ENCODE measurements around the gene S100A11.

S100A11 gene

DNA sequence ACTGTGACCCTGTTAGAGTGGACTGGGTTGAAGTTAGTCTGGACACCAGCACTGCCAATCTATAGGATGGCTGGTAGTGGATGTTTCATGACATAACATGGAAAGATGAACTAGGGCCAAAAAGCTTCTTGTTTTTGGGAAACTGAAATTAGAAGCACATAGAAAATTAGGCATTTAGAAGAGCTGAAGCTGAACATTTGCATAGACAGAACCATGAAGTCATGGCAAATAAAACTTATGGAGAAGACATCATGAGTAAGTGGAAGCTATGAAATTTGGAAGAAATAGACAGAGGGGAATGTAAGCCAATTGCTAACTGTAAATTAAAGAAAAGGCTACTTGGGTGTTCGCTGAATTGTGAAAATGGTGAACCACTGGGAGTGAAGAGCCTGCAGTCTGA, 2.7 kb upstream of the S100A11 start:
- DNase-seq (ENCODE audit: low read depth, low spot score): no peak

DNA sequence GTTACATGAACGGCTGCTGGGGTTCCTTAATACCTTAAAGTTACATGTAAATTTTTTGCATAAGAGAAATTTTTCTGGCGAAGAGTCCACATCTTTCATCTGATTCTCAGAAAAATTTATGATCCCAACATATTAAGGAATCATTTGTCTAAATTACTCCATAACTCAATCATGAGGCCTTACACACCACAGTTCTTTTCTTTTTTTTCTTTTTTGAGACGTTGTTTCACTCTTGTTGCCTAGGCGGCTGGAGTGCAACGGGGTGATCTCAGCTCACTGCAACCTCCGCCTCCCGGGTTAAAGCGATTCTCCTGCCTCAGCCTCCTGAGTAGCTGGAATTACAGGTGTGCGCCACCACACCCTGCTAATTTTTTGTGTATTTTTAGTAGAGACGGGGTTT, 2.1 kb upstream of the S100A11 start:
- DNase-seq (ENCODE audit: low read depth, low spot score): no peak

DNA sequence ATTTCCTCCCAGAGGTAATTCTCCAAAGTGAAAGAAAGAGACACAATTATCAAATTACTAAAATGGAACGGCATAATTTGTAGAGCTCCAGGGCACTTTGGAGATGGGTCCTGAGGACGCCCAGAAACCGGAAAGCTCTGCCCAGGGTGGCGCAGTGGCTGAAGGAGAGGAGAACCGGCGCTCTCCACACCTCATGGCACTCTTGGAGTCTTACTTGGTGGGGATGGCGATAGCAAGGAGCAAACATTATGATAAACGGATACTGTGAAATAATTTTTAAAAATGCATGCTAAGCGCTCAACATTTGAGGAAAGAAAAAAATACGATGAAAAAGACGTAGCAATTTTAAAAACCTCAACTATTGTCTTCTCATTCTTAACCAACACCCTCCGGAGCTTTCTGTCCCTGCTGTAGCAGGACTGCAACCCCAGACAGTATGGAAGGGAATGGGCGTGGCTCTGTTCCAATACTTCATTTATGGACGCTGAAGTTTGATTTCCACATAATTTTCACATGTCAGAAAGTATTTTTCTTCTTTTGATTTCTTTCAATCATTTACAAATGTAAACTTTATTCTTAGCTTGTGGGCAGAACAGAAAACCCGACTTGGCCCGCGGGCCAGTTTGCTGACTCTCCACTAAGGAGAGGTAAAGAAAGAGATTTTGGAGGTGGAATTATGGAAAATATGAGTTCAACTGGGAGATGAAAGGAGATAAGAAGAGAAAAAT, 1.1 kb downstream of the S100A11 start:
- no peak for DNase-seq (ENCODE audit: low read depth, low spot score)

DNA sequence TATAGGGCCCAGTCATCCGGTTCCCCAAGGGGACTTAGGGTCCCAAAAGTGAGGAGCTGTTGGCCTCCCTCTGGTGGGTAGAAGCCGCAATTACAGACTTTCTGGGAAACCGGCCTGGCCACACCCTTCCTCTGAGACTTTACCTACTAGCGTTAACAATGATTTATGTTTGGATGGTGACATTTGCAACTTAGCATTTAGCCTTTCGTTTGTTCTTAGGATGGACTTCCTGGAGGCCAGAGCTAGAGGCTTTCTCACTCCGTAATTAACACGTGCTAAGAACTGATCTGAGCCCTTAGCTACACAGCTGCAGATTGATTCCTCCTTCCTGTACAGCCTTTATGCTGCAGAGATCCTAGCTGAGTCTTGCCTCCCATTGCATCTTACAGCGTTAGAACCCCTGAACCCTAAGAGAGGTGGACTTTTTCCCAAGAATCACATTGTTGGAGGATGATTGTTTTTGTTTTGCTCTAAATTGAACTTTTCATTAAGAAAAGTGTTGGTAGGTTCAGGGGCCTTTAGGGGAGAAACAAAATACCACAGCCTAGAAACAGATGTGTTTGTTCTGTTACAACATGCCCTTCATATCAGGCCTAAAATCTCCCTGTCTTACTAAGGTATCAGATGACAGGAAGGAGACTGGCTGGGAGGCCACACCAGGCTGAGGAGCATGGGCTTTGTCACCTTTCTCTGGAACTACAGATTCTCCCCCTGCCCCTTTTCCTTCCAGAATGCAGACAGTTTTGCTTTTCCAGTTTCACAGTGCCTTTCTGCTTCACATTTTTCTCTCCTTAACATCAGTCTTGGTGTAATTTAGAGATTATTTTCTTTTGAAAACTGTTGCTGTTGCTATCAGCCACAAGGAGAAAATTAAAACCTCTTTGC, 1.9 kb downstream of the S100A11 start:
- no peak for DNase-seq (ENCODE audit: low read depth, low spot score)

DNA sequence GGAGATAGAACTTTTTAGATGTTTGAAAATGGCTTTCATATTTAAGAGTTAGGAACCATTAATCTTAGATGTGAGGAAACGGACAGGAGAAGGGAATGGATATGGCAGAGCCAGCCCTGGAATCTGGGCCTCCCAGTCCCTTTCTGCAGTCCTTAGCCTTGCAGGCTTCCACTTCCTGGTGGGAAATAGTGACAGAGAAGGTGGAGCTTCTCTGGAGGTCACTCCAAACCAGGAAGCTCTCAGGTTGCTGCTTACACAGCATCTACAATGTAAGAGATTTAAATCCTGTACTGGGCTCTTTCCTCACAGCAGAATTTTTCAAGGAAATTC, 2.5 kb downstream of the S100A11 start:
- no peak for DNase-seq (ENCODE audit: low read depth, low spot score)

DNA sequence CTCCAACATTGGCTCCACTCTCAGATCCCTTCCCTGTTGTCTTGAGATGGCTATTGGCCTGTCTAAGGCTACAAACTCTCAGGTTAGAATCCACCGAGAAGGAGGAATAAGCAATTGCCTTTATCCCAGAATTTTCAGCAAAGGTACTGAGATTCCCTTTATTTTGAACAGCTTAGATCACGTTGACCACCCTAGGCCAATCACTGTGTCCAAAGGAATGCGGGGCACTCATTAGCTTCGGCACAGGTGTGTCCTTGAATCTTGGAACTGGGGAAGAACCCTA, 6.9 kb downstream of the S100A11 start:
- no peak for DNase-seq (ENCODE audit: low read depth, low spot score)

DNA sequence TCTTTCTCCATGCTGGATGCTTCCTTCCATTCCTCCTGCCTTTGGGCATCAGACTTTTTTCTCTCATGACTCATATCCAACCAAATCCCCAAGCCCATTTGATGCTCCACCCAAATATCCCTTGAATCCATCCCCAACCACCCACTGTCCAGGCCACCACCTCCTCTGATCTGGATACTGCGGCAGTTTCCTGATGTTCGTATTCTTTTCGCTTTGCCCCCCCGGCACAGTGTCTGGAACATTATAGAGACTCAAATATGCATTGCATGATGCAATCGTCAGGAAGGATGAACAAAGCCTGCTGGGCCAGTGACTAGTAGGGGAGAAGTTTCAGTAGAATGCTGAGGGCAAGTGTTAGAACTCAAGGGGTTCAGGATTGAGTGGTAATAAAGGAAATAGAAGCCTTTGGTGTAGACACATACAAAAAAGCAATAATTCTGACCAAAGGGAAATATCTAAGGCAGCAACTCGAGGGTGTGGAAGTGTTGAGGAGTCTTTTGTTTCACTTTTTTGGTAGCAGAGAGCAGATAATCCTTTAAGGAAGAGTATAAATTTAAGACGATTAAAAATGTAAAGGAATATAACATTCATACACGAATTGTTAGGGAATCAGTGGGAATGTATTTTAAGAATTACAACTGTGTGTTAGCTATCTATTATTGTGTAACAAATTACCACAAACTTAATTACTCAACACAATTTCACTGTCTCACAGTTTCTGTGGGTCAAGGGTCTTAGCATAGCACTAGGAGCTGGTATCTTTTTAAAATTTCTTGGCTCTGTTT, 7.5 kb downstream of the S100A11 start:
- DNase-seq (ENCODE audit: low read depth, low spot score): no peak

DNA sequence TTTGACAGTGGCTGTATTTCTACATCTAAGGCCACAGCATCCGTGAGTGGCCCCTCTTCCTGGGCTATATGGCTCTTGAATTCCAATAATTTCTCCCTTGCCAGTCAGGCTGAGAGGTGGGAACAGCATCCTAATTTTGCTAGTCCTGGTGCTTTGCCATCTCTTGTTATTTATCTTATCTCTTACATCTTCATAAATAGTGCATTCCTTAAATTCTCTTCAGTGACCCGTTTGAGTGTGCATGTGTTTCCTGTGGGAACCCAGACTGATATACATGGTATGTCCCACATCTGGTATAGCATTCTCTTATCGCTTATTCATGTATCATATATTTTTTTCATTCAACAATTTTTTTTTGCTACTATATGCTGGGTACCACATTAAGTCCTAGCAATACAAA, 9.9 kb downstream of the S100A11 start:
- no peak for DNase-seq (ENCODE audit: low read depth, low spot score)

DNA sequence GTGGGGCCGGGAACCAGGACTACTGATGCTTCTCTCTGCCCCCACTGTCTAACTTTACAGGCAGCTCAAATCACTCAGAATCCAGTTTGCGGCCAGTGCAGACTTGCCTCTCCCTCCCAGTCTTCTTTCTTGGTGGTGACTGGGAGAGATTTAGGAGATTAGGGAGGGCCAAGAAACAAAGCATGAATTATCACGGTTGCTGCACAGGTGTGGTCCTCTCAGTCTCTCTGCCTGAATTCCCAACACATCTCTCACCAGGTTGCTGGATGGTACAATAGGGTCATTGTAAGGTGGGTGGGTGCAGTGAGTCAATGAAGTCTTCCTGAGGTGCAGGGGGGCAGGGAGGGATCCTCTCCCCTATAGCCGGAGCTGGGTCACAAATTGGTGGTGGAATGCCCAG, 12.6 kb downstream of the S100A11 start:
- no peak for DNase-seq (ENCODE audit: low read depth, low spot score)

DNA sequence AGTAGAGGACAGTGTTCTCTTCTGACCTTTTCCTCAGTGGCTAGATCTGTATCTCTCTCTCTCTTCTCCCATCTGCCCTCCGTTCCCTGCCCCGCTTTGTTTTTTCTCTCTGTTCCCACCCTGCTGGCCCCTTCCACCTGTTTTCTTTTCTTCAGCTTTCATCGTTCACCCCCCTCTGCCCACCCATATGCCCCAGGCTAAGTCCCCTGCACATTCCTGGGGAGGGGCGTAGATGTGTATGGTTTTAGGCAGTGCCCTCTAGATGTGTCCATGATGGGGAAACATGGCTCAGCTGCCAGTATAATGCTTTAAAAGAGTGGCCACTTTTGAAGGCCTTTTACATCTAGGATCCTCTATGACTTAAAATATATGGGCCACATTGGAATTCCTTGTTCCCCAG, 13.6 kb downstream of the S100A11 start:
- no peak for DNase-seq (ENCODE audit: low read depth, low spot score)

DNA sequence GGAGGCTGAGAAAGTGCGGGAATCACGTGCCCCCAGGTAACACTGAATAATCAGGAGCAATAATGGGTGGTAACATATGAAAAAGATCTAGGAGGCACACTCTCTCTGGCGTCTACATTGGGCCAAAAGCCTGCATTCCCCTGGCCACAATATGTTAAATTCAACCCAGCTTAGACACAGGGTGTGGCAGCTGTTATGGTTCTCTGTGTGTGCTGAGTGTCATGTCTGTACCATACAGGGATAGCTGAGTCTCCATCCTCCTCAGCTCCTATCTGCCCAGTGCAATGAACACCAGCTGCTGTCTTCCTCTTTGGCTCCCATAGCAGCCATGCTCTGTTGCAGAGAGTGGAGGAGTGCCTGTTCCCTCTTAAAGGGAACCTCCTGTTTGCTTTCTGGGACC, 14.3 kb downstream of the S100A11 start:
- no peak for DNase-seq (ENCODE audit: low read depth, low spot score)

DNA sequence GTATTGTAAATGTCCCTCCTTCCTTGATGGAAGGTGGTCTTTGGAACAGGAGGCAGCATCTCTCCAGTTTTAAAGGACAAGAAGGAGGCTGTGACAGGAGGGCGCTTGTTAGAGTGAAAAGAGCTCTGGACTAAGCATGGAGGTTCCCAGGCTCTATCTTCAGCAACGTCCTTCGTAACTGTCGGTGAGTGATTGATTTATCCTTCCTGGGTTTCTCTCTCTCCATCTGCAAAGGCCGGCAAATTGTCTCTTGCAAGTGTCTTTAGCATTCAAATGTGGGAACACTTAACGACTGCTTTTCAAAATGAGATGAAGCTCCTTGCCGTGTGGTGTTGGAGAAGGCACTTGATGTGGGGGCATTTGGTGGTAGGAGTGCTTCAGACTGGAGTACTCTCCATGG, 15.2 kb downstream of the S100A11 start:
- DNase-seq (ENCODE audit: low read depth, low spot score): no peak

DNA sequence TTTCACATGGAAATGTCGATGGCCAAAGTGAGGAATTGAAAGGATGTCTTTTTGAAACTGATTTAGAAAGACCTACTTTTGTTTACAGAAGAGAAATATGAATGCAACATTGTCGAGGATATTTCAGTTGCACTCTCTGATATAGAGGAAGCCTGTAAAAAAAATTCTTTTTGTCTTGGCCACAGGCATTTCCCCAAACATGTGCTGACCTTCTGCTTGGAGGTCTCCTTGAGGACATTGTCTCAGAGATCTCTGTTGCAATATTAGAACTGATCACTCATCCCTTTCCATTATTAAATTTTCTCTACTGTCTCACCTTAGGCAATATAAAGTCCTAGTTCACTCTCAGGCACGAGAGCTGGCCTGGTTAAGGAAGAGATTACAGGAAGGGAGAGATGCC, 16.0 kb downstream of the S100A11 start:
- DNase-seq (ENCODE audit: low read depth, low spot score): no peak

DNA sequence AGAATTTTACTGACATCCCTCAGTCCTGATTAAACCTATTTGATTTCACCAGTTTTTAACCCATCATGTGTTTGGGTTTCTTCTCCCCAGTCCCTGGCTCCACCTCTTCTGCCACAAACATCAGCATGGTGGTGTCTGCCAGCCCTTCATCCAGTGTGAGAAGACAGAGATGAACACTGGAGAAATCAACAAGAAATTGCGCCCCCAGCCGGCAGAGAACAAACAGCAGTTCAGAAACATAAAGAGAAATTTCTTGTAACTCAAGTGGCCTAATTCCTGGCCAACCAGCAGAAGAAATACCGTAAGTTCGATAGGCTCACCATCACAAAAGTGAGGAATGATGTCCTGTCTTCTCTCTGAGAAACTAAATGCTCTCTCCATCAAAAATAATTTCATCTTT, 18.3 kb downstream of the S100A11 start:
- DNase-seq (ENCODE audit: low read depth, low spot score): no peak

DNA sequence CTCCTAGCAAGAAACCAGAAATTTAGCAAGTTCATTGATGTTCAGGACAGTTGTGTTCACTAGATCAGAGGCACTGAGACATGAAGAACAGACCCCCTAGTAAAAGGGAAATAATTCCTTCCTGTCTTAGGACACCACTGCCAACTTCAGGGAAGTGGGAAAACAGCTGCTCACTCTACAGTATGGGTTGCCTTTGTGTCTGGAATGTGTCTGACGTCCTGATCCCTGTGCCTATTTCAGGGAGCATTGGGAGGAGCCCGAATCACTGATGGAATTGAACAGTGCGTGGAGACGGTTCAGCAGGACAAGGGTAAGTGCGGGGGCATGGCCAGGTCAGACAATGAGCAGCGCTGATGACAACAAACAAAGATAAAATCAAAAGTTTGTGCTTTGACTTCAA, 21.0 kb downstream of the S100A11 start:
- no peak for DNase-seq (ENCODE audit: low read depth, low spot score)

DNA sequence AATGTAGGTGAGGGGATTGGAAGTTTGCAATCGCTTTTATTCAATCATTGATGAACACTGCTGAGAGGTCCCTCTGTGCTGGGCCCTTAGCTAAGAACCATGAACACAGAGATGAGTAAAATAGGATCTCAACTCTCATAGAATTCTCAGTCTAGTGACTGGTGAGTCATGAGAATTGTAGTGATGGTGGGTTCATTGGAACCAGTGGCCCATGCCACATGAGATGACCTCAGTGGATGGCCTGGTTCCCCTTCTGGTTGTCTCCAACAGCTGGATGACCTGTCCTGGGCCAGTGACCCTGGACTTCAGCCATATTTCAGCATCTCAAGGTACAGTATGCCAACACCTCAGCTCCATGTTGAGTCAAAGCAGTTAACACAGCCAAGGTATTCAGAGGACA, 21.9 kb downstream of the S100A11 start:
- DNase-seq (ENCODE audit: low read depth, low spot score): no peak

DNA sequence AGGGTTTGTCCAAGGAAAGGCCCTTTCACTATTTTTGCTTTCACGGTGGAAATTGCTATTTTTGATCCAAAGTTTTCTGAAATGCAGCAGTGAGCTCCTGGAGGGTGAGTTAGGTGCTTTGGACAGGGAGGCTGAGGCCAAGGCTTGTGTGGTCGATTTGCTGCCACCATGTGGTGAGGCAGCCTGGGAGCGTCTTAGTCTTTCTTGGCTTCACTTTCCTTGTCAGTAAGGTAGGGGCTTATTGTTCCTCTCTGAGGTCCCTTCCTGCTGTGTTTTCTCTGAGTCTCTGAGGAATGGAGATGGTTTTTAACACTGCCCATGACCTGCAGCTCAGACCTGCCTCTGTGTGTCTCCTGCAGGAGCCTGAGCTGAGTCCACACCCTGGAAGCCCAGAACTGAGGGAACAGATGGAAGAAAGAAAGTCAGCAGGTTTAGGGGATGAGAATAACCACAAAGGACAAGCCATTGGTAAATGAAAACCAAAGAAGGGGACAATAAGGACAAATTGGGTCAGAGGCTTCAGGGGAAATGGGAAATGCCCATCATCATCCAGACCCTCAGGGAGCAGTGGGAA, 23.1 kb downstream of the S100A11 start:
- DNase-seq (ENCODE audit: low read depth, low spot score): no peak

DNA sequence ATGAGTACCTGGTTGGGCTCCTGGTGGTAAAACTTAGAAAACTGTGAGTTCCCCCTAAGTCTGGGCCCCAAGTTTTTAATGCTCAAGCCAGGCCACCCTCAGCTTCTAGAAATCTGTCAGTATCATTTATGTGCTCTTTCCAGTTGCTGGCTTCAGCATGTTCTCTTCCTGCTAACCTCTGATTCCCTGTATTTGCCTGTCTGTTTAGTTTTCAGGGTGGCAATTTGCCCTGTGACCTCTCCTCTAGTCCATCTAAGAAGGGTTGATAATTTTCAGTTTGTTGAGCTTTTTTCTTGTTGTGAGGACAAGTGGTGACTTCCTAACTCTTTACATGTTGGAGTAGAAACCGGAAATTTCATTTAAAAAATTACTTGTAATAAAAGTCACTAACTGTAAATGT, 27.1 kb downstream of the S100A11 start:
- DNase-seq (ENCODE audit: low read depth, low spot score): no peak

DNA sequence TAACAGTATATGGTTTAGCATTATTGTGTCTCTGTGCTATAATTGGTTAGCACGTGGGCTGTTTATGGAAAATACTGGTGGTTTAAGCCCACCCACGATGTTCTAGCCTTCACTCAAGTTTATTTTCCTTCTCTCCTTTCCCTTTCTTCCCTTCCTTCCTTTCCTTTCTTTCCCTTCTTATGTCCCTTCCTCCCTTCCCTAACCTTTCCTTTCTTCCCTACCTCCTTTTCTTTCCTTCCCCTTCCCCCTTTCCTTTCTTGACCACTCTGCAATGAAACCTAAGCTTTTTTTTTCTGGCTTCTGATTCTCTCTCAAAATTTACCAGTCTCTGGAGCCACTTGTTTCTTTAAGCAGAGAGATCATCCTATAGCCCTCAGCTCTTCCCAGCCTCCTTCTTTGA, 29.8 kb downstream of the S100A11 start:
- DNase-seq (ENCODE audit: low read depth, low spot score): no peak

DNA sequence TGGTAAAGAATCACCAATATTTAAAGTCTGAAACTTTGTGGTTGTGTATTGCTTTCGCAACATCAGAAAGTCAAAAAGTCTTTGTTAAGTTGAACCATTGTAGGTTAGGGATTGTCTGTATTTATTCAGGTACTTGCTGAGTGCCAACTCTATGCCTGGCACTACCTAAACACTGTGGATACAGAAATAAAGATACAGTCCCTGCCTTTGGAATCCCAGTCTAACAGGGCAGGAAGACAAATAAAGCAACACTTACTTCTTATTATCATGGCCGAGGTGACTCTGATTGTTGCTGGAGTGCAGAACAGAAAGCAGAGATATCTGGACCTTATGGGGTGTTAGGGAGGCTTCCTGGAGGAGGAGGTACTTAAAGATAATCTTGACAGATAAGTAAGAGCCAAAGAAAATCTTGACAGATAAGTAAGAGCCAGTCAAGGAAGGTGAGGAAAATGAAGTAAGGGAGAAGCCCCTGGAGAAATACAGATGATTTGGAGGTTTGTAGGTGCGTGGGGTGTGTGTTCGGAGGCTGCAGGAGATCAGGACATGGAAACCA, 31.4 kb downstream of the S100A11 start:
- no peak for DNase-seq (ENCODE audit: low read depth, low spot score)

DNA sequence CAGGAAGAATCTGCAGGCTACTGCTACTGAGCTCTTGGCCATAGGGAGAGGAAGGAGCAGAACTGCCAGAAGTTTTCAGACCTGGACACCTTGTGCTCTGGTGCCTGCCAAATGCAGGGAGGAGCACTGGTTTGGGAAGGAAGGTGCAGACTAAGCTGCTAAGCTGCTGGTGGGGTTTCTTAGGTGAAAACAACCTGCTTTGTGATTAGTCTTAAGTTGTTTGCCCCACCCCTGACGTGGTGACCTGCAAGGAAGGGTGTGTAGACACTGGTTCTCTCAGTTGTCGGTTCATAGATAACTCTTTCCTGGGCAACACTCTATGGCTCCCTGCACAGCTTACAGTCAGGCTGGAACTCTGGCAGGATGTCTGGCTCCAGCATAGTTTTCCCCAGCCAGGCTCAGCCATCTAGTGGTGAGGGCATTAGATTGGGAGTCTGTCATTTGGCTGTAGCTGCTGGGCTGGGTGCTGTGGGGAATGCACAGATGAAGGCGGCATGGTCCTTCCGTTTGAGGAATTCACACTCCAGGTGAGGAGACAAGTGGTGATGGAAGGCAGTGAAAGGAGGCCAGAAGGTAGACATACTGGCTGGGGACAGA, 32.9 kb downstream of the S100A11 start:
- no peak for DNase-seq (ENCODE audit: low read depth, low spot score)

DNA sequence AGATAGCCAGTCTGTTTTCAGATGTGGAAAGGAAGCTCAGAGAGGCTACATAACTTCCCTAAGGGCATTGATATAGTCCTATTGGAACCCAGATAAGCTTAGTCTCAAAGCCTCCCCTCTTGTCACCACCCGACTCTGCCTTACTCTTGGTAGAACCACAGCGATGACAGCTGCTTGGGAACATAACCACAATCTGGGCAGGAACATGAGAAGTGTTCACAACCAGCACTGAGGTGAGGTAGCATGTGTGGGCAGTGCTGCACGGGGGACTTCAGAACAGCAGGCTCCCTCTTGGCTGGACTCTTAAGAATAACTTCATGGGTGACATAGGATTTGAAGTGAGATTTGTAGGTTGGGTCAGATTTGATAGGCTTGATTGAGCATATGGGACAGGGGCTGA, 33.8 kb downstream of the S100A11 start:
- DNase-seq (ENCODE audit: low read depth, low spot score): no peak
